GM21367 (cell line): ENCODE data around the gene DCLK1.
"Not testable (repeated sequence)": the region's sequence is repeated elsewhere in the genome, so short reads cannot be mapped to it uniquely, and the experiment has no call there.

Experiments
- ATAC-seq: cut with Tn5 transposase; IDR thresholded peaks from one replicate; pipeline ENCODE4 v1.9.1; 2021; ENCODE audit not compliant: unreplicated experiment

Gene DCLK1

GRCh38 chr13:36088463-36088862, 42.7 kb downstream of the DCLK1 start:
- ATAC-seq = no peak

DNA sequence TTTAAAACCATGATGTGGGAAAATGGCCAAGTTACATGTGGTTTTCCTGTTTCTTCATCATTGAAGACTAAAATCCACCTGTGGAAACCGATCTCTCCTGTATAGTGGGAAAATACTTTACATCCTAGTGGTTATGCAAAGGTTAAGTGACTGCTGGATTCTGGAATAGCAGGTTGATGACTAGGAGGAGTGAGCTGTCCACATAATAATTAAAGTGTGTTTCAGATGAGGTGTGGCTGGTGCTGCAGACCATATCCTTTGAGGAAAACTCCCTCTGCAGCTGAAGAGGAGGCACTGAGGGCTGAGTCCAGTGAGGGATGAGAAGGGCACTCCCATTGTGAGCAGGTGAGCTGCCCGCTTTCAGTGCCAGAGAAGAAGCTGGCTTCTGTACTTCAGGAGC, 43.2 kb downstream of the DCLK1 start:
- ATAC-seq = no peak

DNA sequence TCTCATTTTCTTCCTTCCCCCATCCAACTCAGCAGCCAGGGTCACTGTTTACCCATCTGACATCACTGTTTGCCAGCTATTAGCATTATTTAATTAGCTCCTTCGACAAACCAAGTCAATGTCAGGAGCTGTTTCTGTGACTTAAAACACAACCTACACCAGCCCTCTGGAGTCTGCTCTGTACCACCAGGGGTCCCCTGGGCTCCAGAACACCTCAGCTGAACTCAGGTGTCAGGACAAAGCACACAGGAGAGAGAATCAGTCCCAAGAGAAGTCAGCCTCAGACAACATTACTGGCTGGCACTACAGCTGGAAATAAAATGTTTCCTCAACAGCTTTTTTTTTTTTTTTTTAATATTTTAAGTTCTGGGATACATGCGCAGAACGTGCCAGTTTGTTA, 45.1 kb downstream of the DCLK1 start:
- no peak for ATAC-seq

GRCh38 chr13:36084131-36084530, 47.1 kb downstream of the DCLK1 start:
- no peak for ATAC-seq

- ATAC-seq = no peak
Measured at GRCh38 chr13:36082806-36083205, 48.4 kb downstream of the DCLK1 start.

DNA sequence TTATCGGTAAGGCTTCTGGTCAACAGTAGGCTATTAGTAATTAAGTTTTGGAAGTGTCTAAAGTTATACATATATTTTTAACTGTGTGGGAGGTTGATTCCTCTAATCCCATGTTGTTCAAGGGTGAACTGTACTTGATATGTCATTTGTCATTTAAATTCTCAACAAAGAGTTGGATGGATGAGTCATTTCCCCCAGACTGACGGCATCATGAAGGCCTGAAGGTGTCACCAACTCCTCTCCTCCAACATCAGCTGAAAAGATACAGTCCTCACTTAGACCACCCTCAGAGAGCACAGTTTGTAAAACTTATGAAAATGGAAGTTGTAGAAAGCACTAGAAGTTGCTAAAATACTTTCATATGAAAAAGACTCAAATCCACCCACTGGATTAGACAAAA, 48.8 kb downstream of the DCLK1 start:
- no peak for ATAC-seq

- no peak for ATAC-seq
Measured at GRCh38 chr13:36076211-36076610, 55.0 kb downstream of the DCLK1 start.

GRCh38 chr13:36074659-36075058, 56.5 kb downstream of the DCLK1 start:
- no peak for ATAC-seq

DNA sequence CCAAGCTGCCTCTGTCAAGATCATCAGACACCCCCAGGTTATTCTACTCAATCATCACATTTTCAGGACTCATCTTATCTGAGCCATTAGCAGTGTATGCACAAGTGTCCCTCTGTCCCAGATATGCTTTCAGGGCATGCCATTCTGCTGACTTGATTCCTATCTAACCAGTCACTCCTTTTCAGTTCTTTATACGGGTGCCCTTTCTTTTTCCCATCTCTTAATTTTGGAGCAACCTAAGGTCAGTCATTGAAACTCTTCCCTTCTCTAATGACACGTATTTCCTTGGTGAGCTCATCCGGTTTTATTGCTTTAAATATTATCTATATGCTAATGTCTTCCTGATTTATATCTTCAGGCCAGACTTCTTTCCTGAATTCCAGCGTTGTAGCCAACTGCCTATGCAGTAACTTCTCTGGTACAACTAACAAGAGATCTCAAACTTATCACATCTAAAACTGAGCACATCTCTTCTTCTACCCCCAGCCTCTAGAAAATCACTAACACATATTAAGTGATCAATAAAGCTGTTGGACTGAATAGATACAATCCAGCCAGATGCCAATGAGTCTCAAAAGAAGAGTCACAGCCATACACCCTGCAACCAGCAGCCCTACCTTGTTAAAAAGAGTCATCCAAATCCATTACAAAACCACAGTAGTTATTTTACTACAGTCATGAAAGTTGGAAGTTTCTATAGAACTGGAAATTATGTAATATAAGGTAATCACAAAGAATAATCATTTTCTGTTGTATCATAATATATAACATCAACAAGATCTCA, 58.8 kb downstream of the DCLK1 start:
- no peak for ATAC-seq

- ATAC-seq = not testable (repeated sequence)
Measured at GRCh38 chr13:36070504-36071192, 60.5 kb downstream of the DCLK1 start.

- no peak for ATAC-seq
Measured at GRCh38 chr13:36069881-36070366, 61.3 kb downstream of the DCLK1 start.

DNA sequence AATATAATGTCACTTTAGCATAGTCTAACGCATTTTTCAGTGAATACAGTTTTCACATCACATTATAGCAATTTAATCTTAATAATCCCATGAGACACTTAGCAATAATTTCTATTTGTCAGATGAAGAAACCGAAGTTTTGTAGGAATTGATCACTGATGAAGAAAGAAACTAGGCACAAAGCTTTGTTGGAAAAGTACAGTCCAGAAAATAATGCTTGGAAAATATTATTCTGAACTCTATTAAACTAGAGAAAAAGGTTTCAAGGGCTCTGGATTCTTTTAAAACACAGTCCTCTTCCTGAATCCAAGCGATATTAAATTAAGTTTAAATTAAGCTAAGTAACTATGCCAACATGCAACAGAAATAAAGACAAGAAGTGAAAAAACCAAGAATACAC, 62.2 kb downstream of the DCLK1 start:
- ATAC-seq = no peak

DNA sequence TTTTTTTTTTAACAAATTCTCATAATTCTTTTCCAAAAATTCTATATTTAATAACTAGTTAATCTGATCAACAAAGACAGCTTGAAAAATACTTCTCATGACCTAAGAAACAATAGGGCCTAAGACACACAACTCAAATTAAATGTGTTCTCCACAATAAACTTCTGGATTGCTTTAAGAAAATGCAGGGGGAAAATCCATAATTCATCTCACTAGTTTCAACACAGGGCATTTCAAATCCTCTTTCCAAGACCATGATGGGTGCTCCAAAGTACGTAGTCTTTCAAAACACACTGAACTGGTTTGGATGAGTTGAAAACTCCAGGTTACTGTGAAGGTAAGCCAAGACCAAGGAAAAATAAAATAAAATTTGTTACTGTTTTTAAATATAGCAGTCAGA, 62.6 kb downstream of the DCLK1 start:
- ATAC-seq = no peak

DNA sequence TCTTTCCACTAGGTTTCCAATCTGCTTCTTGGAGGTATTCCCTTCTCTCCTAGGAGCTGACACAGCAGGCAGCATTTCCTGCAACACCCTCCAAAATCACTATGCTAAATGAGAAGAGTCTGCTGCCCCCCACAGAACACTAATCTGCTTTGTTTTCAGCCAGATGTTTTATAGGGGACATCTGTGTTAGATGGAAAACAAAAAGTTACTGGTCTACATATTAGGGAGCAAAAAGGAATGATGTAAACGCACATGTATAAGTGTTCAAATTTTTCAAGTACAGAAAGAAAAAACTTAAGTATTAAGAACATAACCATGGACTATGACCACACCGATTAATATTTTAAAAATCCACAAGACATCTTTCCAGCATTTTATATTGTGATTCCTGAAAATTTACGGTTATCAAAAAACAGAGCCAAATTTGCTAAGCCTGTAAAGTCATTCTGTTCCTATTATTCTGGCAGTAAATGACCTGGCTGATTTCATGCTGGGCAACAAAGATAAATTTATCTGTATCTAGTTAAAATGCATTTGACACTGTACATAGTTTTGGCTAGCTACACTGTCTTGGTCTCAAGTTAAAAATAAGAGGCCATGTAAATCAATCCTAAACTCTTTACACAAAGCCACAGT, 63.3 kb downstream of the DCLK1 start:
- no peak for ATAC-seq

DNA sequence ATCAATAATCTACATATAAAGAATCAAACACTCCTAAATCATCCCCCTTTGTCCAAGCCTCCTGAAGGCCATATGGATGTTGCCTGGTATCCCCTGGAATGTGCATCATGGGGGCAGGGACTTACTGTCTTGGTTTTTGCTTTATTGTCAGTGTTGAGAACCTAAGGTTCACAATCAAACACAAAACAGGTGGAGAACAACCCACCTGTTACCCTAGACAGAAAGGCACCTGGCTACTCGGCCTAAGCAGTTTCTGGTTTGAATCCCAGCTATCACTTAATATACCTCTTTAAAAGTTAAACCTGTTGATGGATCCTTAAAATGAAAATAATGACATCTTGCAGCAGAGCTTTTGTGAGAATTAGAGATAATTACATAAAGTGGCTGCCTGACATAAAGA, 68.9 kb downstream of the DCLK1 start:
- ATAC-seq = no peak

GRCh38 chr13:36061621-36062020, 69.6 kb downstream of the DCLK1 start:
- no peak for ATAC-seq

DNA sequence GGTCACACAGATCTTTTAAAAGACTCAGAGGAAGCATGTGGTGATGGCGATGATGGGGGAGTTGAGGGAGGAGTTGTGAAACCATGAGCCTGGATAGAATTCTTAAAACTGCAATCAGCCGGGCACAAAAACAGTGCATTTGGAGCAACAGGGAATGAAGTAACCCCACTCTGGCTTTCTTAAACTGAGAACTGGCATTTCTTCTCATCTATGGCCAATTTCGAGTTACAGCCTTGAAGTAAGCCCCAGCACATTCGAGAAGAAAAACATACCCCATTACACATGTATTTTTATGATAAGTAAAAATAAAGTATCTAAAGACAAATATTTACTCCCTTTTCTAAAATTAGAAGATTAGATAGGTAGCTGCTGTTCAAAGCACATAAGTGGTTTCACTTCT, 70.1 kb downstream of the DCLK1 start:
- no peak for ATAC-seq

GRCh38 chr13:36059321-36059720, 71.9 kb downstream of the DCLK1 start:
- ATAC-seq = no peak

DNA sequence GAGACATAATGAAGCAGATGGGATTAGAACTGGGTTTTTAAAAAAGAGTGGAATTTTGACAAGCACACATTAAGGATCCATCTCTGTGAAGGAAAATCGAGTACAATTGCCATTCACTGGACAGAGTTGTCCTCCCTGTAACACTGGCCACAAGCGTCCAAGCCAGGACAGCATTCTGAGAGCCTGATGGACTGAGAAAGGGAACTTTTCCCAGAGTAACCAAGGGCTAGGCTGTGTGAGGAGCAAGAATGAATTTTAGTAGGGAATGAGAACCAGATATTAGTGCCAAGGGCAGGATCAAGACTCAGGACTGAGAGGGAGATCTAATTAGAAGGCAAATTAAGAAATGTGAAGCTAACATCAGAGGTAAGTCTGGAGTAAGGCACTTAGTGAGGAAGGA, 73.1 kb downstream of the DCLK1 start:
- ATAC-seq = no peak

GRCh38 chr13:36057547-36057946, 73.6 kb downstream of the DCLK1 start:
- no peak for ATAC-seq

GRCh38 chr13:36057041-36057440, 74.1 kb downstream of the DCLK1 start:
- ATAC-seq = no peak

- ATAC-seq = no peak
Measured at GRCh38 chr13:36055366-36055765, 75.8 kb downstream of the DCLK1 start.
